Pancreas (tissue), 10 donors: ENCODE data around the gene IMMT. TPM values are rescaled to one million over a fixed set of nuclear protein-coding genes. Genes with fewer than 3 reads are reported as not detected.

ENCODE experiments used
- ATAC-seq, 4 donors: fragments of 200-7000 bp; cut with Tn5 transposase; one replicate each; pipeline versions ENCODE4 v1.8.0 to v1.9.1; 2020; ENCODE audit warnings: mild to moderate bottlenecking in 4 of 4, moderate library complexity in 4 of 4
- DNase-seq, 6 donors: peaks; one replicate each; pipeline ENCODE4 v3.0.0-alpha.2; 2020
- FAIRE-seq: peaks from 2 replicates; lab custom pipeline; 2012; peaks lifted over from hg19 to GRCh38; lab: Jason Lieb, UNC
- H3K27ac ChIP-seq, 4 donors: fragments of 200-600 bp; sonication (generic); 1 replicate in 3 of 4; 2 replicates in 1 of 4; pipeline versions ENCODE4 v1.5.0 to v1.8.0; 2020
- H3K27me3 ChIP-seq, 4 donors: fragments of 200-600 bp; one replicate each; pipeline ENCODE4 v1.8.0; 2021
- H3K36me3 ChIP-seq, 3 donors: fragments of 200-600 bp; sonication (generic) in 1 of 3; one replicate each; pipeline versions ENCODE4 v1.5.0 to v1.8.0; 2020 to 2021
- H3K4me1 ChIP-seq, 3 donors: fragments of 200-600 bp; one replicate each; pipeline ENCODE4 v1.8.0; 2021
- H3K4me3 ChIP-seq, 4 donors: fragments of 200-600 bp; sonication (generic) in 2 of 4; one replicate each; pipeline versions ENCODE4 v1.5.0 to v1.8.0; 2020 to 2021
- H3K9me3 ChIP-seq, 4 donors: fragments of 200-600 bp; one replicate each; pipeline ENCODE4 v1.8.0; 2021
- CTCF ChIP-seq, 4 donors: fragments of 200-600 bp; sonication (generic) in 3 of 4; IDR thresholded peaks; one replicate each; pipeline versions ENCODE4 v1.5.0 to v1.8.0; 2021; ENCODE audit warnings: antibody characterized with exemption in 4 of 4
- WGBS, 2 donors: extraction: QIAGEN DNeasy Blood & Tissue Kit; methylation state at CpG; one replicate each; pipeline ENCODE4 v1.1.7; 2013; 5-methylcytosine and 5-hydroxymethylcytosine counted together
- intact Hi-C, 3 donors: fragments of 100-400 bp; cut with DNase I; formaldehyde crosslinking; loops; one replicate each; pipeline versions ENCODE4 v1.11.1 to v1.14.2; 2022
- polyA plus RNA-seq, 2 donors: library from polyadenylated mRNA; stranded (reverse); fragments of 200-250 nt; gene quantifications; one replicate each; pipeline ENCODE4 v1.2.3, GENCODE V29; 2013
- total RNA-seq, 6 donors: library from RNA; stranded (reverse); fragmentation: NEBNext Ultra II Directional in 4 of 6; extraction: Animal tissue kit (Norgen Biotek cat#: 25700) in 4 of 6; gene quantifications; one replicate each; pipeline versions ENCODE4 v1.2.1 to v1.2.4, GENCODE V29; 2021 to 2023
- donor health status: healthy with polysubstance abuse.
- donor health status: DM: no; HTN: no; CAD: no; lungs with moderate emphysema.
- donor health status: DM: no; HTN: no; CAD: no.
- donor health status: control.
- donor health status: control.
- donor health status: Bipolar disorder and iron deficiency.
- donor health status: DM: yes; HTN: yes; CAD: no.
- donor health status: DM: no; HTN: no; CAD: no.
- donor health status: DM: no; HTN: no; CAD: no.
- donor health status: DM: yes; HTN: yes; CAD: no.

IMMT gene
- total and polyA plus RNA-seq, 8 donors, result 18.1 to 44.5 (median 37.7) TPM

- peaks cover 0 to 63% (median 33%) of the 10 kb centered on the region in 3 donors for H3K36me3 ChIP-seq
- no peak for FAIRE-seq
- WGBS, 2 donors, result 93% methylated on average over 6 of the region's 6 CpGs
Measured at GRCh38 chr2:86143307-86143706, 52.0 kb downstream of the IMMT start.

GRCh38 chr2:86142436-86143257, 52.6 kb downstream of the IMMT start:
- no peaks in the 10 kb centered on the region for H3K4me1 ChIP-seq
- WGBS, 2 donors, result 63 to 75% methylated on average over 3 of the region's 3 CpGs
- DNase-seq, result no peak
- H3K4me3 ChIP-seq, result no peak overlapping the region
- no peak overlapping the region for H3K27ac ChIP-seq
- no peak for TF ChIP-seq CTCF (IDR thresholded peaks at IDR 0.05)
- no peaks in the 10 kb centered on the region for H3K9me3 ChIP-seq
- no peak for ATAC-seq
- no peak for FAIRE-seq
- H3K27me3 ChIP-seq, result no peaks in the 10 kb centered on the region
- intact Hi-C loops, result no loop called here
- peaks cover 0 to 63% (median 36%) of the 10 kb centered on the region in 3 donors for H3K36me3 ChIP-seq

More at GRCh38 chr2:86143307-86143706, 52.0 kb downstream of the IMMT start:
- ATAC-seq (no peak), DNase-seq (no peak)
- H3K4me1 ChIP-seq, result no peaks in the 10 kb centered on the region
- no peak overlapping the region for H3K4me3 ChIP-seq
- no peaks in the 10 kb centered on the region for H3K9me3 ChIP-seq
- no peaks in the 10 kb centered on the region for H3K27me3 ChIP-seq
- intact Hi-C loops, result no loop called here
- H3K27ac ChIP-seq, result no peak overlapping the region
- TF ChIP-seq CTCF (IDR thresholded peaks at IDR 0.05), result no peak

GRCh38 chr2:86140969-86141392, 54.3 kb downstream of the IMMT start:
- Histone ChIP-seq H3K27me3 (no peaks in the 10 kb centered on the region), H3K4me1 (peaks cover 4 to 7% (median 4%) of the 10 kb centered on the region in 3 donors), H3K9me3 (no peaks in the 10 kb centered on the region), H3K36me3 (peaks cover 0 to 61% (median 36%) of the 10 kb centered on the region in 3 donors), H3K4me3 (no peak overlapping the region), H3K27ac (no peak overlapping the region)
- DNase-seq, result no peak
- intact Hi-C loops, result no loop called here
- WGBS, 2 donors, result 82 to 83% methylated on average over 4 of the region's 4 CpGs
- ATAC-seq, result no peak
- FAIRE-seq, result no peak
- TF ChIP-seq CTCF (IDR thresholded peaks at IDR 0.05), result no peak

GRCh38 chr2:86139981-86140380, 55.3 kb downstream of the IMMT start:
- intact Hi-C loops, result no loop called here
- H3K36me3 ChIP-seq, result peaks cover 0 to 53% (median 33%) of the 10 kb centered on the region in 3 donors

More at GRCh38 chr2:86139981-86140380, 55.3 kb downstream of the IMMT start:
- H3K4me3 ChIP-seq, result no peak overlapping the region
- no peaks in the 10 kb centered on the region for H3K9me3 ChIP-seq
- TF ChIP-seq CTCF (IDR thresholded peaks at IDR 0.05), result no peak
- no peak overlapping the region for H3K27ac ChIP-seq
- no peak for FAIRE-seq
- no peaks in the 10 kb centered on the region for H3K27me3 ChIP-seq
- ATAC-seq, result no peak
- peaks cover 7 to 14% (median 13%) of the 10 kb centered on the region in 3 donors for H3K4me1 ChIP-seq
- no peak for DNase-seq
- 92 to 93% methylated on average over 4 of the region's 4 CpGs for WGBS, 2 donors
